Right renal cortex interstitium (tissue), 3 donors: ENCODE results near the gene DAB1. TPM values are rescaled to one million over a fixed set of nuclear protein-coding genes. Genes with fewer than 3 reads are reported as not detected.
A peak's percentile ranks its signal among the peaks of the same experiment; 100 is the strongest.
"Not testable (repeated sequence)": the region's sequence is repeated elsewhere in the genome, so short reads cannot be mapped to it uniquely, and the experiment has no call there.

ENCODE experiments used
- DNase-seq, 3 donors: peaks; one replicate each; pipeline ENCODE4 v3.0.0-alpha.2; 2013; ENCODE audit warnings: low read depth in 3 of 3, low spot score in 2 of 3
- polyA plus RNA-seq, 3 donors: library from polyadenylated mRNA; unstranded; fragments of 120-200 nt; gene quantifications; one replicate each; pipeline ENCODE4 v1.2.1, GENCODE V29; 2013; ENCODE audit not compliant: insufficient read length in 3 of 3

DAB1 gene
- polyA plus RNA-seq, 3 donors = 6.3 to 6.9 (median 6.7) TPM

- no peak for DNase-seq
Observed at GRCh38 chr1:57094749-57095148, 329.1 kb downstream of the DAB1 start.

GRCh38 chr1:57093122-57093521, 330.7 kb downstream of the DAB1 start:
- no peak for DNase-seq

- DNase-seq = no peak
Observed at GRCh38 chr1:57091642-57092041, 332.2 kb downstream of the DAB1 start.

- no peak for DNase-seq
Observed at GRCh38 chr1:57089855-57090254, 334.0 kb downstream of the DAB1 start.

DNA sequence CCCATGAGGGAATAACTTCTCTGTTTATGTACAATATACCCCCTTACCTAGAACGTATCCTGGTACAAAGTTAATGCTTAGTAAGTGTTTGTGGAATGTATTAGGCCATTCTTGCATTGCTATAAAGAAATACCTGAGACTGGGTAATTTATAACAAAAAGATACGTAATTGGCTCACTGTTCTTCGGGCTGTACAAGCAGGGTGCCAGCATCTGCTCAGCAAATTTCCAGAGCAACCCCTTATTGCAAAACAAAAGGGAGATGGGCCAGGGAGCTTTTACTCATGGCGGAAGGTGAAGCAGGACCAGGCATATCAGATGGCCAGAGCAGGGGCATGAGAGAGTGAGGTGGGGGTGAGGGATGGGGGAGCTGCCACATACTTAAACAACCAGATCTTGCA, 334.6 kb downstream of the DAB1 start:
- no peak for DNase-seq

GRCh38 chr1:57088653-57089052, 335.2 kb downstream of the DAB1 start:
- DNase-seq = no peak

DNA sequence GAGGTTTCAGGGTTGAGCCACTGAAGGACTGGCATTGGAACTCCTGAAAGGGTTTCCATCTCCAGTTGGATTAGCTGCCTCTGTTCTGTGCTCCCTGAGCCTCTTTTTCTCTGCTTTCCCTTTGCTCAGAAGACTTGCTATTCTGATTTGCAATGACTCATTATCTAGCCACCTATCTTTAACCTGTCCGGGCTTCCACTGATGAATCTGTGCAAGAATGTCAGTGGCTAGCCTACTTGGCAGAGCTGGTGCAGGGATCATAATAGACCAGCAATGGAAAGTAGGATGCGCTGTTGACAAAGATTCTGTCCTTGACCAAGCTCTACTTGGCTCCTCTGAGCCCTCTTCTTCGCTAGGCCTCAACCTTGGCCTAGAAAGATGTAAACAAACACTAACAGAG, 336.2 kb downstream of the DAB1 start:
- not testable (repeated sequence) for DNase-seq

GRCh38 chr1:57086154-57086553, 337.7 kb downstream of the DAB1 start:
- DNase-seq = no peak

DNA sequence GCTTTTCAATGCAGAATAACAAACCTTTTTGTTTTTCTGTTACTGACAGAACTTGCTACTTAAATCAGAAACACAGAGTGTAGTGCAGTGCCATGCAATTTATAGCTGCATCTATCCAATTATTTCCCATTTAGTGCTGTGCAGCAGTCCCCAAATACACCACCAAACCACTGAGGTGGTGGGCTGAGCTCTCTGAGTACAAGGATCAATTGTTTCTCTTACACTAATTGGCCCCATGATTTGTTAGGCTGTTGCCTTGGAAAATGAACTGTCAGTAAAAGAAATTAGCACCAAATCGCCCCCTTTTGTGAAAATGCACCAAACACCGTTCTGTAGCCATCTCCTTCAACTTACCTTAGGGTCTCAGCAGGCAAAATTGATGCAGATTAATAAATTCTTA, 339.2 kb downstream of the DAB1 start:
- DNase-seq = no peak

DNA sequence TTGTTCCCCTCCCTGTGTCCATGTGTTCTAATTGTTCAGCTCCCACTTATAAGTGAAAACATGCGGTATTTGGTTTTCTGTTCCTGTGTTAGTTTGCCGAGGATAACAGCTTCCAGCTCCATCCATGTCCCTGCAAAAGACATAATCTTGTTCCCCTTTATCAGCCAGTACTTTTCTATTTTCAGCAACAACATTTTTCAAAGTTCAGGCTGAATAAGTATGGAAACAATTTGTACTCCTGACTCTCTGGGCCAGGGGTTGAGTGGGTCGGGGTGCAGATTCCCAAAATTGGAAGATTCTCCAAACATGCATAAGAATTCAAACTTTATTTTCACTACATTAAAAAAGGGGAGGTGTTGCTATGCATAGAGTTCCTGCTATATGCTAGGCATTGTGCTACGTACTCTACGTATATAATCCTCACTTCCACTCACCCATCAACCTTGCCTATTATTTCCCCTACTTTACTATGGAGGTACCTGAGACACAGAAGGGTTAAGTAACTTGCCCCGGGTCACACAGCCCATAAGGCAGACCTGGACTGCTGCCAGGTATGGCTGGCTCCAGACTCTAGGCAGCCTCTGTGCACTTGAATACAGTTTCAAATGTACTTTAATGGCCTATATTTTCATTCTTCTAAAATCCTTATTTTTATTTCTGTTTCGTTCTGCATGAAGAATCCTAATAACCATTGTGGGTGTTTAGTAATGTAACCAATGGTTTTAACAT, 341.0 kb downstream of the DAB1 start:
- no peak for DNase-seq

- no peak for DNase-seq
Observed at GRCh38 chr1:57079454-57080157, 344.3 kb downstream of the DAB1 start.

DNA sequence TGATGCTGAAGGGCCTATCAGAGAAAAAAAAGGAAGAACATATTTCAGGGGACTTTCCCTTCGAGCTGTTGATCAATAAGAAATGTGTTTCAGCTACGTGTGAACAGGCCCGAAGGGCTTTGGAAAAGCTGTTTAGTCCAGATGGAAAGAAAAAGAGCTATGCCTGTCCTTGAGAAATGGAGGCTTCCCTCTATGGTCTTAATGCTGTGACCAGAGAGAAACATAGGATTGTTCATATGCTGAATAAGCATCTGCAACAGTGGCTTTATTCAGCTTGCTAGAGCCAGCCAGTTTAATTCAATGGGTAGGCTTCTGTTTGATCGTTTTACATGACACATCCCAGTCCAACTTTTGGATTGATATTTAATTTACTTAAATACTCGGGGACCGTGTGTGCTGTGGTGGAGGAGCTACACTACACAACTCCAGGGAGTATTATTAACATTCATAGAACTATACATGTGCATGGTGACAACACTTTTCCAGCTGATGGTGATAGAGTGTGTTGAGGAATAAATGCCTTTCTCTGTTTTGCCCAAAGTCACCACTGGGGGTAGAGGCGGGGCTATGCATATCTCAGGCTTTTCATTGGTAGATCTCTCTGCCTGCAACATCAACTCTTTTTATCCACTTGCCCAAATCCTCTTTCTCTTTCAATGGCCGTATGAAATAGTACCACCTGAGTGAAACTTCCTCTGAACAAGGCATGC, 351.3 kb downstream of the DAB1 start:
- DNase-seq = no peak

- DNase-seq = peak in 1 of 3 donors; percentile 10
Observed at GRCh38 chr1:57067863-57068262, 356.0 kb downstream of the DAB1 start.

DNA sequence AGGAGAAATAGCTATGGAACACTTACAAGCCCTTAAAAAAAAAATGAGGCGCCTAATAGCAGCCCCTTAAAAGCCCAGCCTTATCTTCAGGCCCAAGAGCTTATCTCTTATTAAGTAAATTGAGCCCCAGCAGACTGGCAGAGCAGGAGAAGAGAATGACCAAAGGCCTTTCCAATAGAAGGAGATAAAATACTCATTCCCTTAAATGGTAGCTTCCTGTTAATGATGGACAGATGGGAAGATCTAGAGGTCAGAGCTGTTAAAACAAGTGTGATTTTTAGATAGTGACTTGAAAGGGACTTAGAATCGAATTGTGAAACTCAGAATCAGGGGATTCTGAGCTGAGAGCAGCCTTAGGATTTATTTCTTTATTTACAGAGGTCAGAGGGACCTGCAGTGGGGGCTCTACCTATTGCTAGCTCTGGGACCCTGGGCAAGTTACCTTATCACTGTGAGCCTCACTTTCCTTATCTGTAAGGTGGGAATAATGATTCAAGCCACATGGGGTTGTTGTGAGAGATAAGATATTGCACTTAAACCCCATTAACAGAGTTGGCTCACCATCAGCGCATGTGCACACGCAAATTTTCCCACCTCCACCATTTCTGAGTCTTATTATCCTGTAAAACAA, 356.8 kb downstream of the DAB1 start:
- DNase-seq = no peak

GRCh38 chr1:57065442-57065841, 358.4 kb downstream of the DAB1 start:
- DNase-seq = no peak

DNA sequence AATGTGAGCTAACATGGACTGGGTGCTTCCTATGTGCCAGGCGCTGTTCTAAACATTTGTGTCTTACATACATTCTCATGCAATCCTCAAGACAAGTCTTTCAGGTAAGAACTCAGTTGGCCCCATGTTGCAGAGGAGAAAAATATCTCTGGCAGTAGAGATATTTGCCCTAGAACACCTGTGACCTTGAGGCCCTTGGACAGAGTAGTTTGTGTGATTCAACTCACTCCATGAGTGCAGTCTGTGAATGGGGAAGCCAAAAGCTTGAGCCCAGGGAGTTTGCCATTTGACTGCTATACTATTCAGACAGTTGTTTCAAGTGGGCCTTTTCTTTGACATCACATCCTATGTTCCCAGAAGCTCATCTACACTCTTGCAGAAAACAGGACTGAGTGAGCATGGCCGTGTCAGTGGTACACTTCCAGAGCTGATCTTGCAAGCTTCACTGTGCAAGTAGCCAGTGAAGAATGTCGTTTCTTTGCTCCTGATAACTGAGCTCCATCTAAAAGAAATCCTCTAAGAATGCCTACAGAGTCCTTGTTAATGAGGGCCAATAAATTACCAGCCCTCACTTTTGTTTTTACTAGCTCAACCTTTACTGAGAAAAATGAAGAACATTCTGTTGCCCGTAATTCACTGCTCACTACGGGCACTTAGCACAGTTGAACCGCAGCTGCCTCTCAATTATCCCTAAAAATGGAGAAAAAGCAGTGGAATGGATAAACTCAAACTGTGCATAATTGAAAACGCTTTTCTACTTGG, 359.3 kb downstream of the DAB1 start:
- DNase-seq = peak in 2 of 3 donors; percentile 14 to 23

GRCh38 chr1:57063406-57064125, 360.3 kb downstream of the DAB1 start:
- no peak for DNase-seq

- DNase-seq = no peak
Observed at GRCh38 chr1:57061369-57061768, 362.5 kb downstream of the DAB1 start.

DNA sequence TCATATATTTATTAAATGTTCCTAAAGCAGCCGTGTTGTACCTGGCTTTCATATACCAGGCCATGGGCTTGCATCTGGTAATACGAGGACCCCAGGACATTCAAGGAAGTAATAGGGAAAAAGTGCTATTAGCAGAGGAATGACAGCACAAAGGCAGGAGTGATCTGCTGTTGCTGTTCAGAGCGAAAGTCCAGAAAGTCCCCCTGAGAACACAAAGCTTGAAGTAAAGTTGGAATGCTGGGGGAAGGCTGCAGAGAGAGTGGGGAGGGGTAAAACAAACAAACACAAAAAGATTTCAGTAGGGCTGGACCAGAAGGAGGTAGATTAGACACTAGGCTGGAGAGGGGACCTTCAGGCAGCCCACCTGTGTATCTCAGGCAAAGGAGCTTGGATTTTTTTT, 363.4 kb downstream of the DAB1 start:
- no peak for DNase-seq
